CD4-positive, alpha-beta T cell (primary cell): ENCODE data around the gene OAS2. TPM values are rescaled to one million over a fixed set of nuclear protein-coding genes. Genes with fewer than 3 reads are reported as not detected.
"Not testable (repeated sequence)": the region's sequence is repeated elsewhere in the genome, so short reads cannot be mapped to it uniquely, and the experiment has no call there.

Experiments used
- ATAC-seq: fragments of 200-7000 bp; cut with Tn5 transposase; one replicate; pipeline ENCODE4 v1.10.0; 2022; ENCODE audit warnings: mild to moderate bottlenecking; ENCODE audit not compliant: poor library complexity
- CTCF ChIA-PET: fragments of 350-600 bp; sonication (Branson Sonifier 250); formaldehyde crosslinking; loops from one replicate; lab custom pipeline; 2021; ENCODE audit warnings: antibody characterized with exemption, inconsistent platforms; lab: Charles Lee
- POLR2A ChIA-PET: fragments of 350-600 bp; sonication (Branson Sonifier 250); formaldehyde crosslinking; loops from one replicate; lab custom pipeline; 2021; ENCODE audit warnings: antibody characterized with exemption, inconsistent platforms; lab: Charles Lee
- DNase-seq, 14 experiments: peaks; one replicate each; pipeline ENCODE4 v3.0.0-alpha.2; 2013 to 2020; ENCODE audit warnings: mixed read lengths in 2 of 14
- H3K27ac ChIP-seq, 2 donors: one replicate each; pipeline versions ENCODE4 v1.5.1 to v1.7.0; 2013; ENCODE audit warnings: low read length in 2 of 2, low read depth in 1 of 2, mild to moderate bottlenecking in 1 of 2
- H3K27me3 ChIP-seq, 2 experiments: 1 replicate in 1 of 2; 2 replicates in 1 of 2; pipeline versions ENCODE4 v1.6.1 to v1.7.0; 2013; ENCODE audit warnings: low read length in 2 of 2, control low read depth in 1 of 2, mild to moderate bottlenecking in 1 of 2, moderate library complexity in 1 of 2; ENCODE audit not compliant: insufficient read depth in 2 of 2, control insufficient read depth in 1 of 2
- H3K36me3 ChIP-seq: one replicate; pipeline ENCODE4 v1.6.1; 2013; ENCODE audit warnings: low read length, control low read depth; ENCODE audit not compliant: insufficient read depth
- H3K4me1 ChIP-seq: one replicate; pipeline ENCODE4 v1.6.1; 2013; ENCODE audit warnings: low read length, control low read depth; ENCODE audit not compliant: insufficient read depth
- H3K4me3 ChIP-seq: one replicate; pipeline ENCODE4 v1.5.1; 2013; ENCODE audit warnings: mild to moderate bottlenecking, low read length, moderate library complexity
- H3K9me3 ChIP-seq, 2 experiments: 1 replicate in 1 of 2; 2 replicates in 1 of 2; pipeline versions ENCODE4 v1.6.1 to v1.7.0; 2013; ENCODE audit warnings: low read length in 2 of 2, mild to moderate bottlenecking in 2 of 2, control low read depth in 1 of 2, moderate library complexity in 1 of 2; ENCODE audit not compliant: control insufficient read depth in 1 of 2, insufficient read depth in 1 of 2
- H3K27ac Mint-ChIP-seq: one replicate; pipeline ENCODE4 v1.8.0; 2020; ENCODE audit warnings: mixed read lengths
- H3K27me3 Mint-ChIP-seq: one replicate; pipeline ENCODE4 v1.8.0; 2021; ENCODE audit warnings: mixed read lengths
- H3K36me3 Mint-ChIP-seq: one replicate; pipeline ENCODE4 v1.8.0; 2021; ENCODE audit warnings: low read depth, mixed read lengths
- H3K4me1 Mint-ChIP-seq: one replicate; pipeline ENCODE4 v1.8.0; 2021; ENCODE audit warnings: low read depth, mixed read lengths
- H3K4me3 Mint-ChIP-seq: one replicate; pipeline ENCODE4 v1.8.0; 2020; ENCODE audit warnings: mild to moderate bottlenecking, mixed read lengths
- H3K9me3 Mint-ChIP-seq: one replicate; pipeline ENCODE4 v1.8.0; 2020; ENCODE audit warnings: mixed read lengths
- CTCF ChIP-seq: fragments of 200-600 bp; IDR thresholded peaks from one replicate; pipeline ENCODE4 v1.8.0; 2022; ENCODE audit warnings: antibody characterized with exemption, mild to moderate bottlenecking
- intact Hi-C, 2 experiments: fragments of 100-400 bp; cut with DNase I in 1 of 2; cut with micrococcal nuclease in 1 of 2; formaldehyde crosslinking; loops; one replicate each; pipeline versions ENCODE4 v1.15.1 to v1.9.0; 2023 to 2025; cut with DNase I, micrococcal nuclease
- total RNA-seq, 174 experiments: library from RNA in 2 of 174; stranded (reverse) in 2 of 174; gene quantifications; one replicate each; pipeline ENCODE4 v1.2.3 and lab custom pipeline; 2021 to 2026

The OAS2 gene
- total RNA-seq, 2 experiments from 2014 or later: 15.0 to 16.2 TPM

GRCh38 chr12:112988224-112988623 lies 9.9 kb downstream of the OAS2 start:
- Histone ChIP-seq H3K27ac (peak overlapping the region in 1 of 2 donors; percentile 33), H3K9me3 (no peaks in the 10 kb centered on the region), H3K36me3 (peaks cover 66% of the 10 kb centered on the region), H3K4me3 (no peak overlapping the region), H3K4me1 (peaks cover 29% of the 10 kb centered on the region), H3K27me3 (no peaks in the 10 kb centered on the region)
- ATAC-seq (peak; percentile 34), DNase-seq (peak in 2 of 14 experiments; percentile 24)
- TF ChIP-seq CTCF: no peak
- POLR2A ChIA-PET: interaction anchor here (7.8 kb wide), 1 partner anchor 9 kb away, joined by 74 read pairs; the partner anchor contains the start of gene OAS2
- Mint-ChIP-seq H3K27ac (peak overlapping the region; percentile 76), H3K36me3 (peaks cover 100% of the 10 kb centered on the region), H3K4me1 (peaks cover 68% of the 10 kb centered on the region), H3K27me3 (no peaks in the 10 kb centered on the region), H3K4me3 (no peak overlapping the region), H3K9me3 (peaks cover 5% of the 10 kb centered on the region)
- intact Hi-C loops: no loop called here
- CTCF ChIA-PET: interaction anchor here (1.0 kb wide), 1 partner anchor 19 kb away, joined by 3 read pairs; no protein-coding TSS in a partner anchor

- Histone ChIP-seq H3K4me1 (peaks cover 26% of the 10 kb centered on the region), H3K27ac (peak overlapping the region in 1 of 2 donors; percentile 33), H3K36me3 (peaks cover 68% of the 10 kb centered on the region)
- H3K4me3 Mint-ChIP-seq, ATAC-seq, H3K27me3 ChIP-seq, intact Hi-C loops, DNase-seq, H3K27me3 Mint-ChIP-seq, H3K9me3 Mint-ChIP-seq, H3K4me3 ChIP-seq, H3K9me3 ChIP-seq: not testable (repeated sequence)
- peaks cover 64% of the 10 kb centered on the region for H3K4me1 Mint-ChIP-seq
- H3K27ac Mint-ChIP-seq: peak overlapping the region; percentile 76
- peaks cover 100% of the 10 kb centered on the region for H3K36me3 Mint-ChIP-seq
- ChIA-PET POLR2A (interaction anchor here (0.6 to 7.8 kb wide), 3 partner anchors 10 to 960 kb away, joined by 3 to 74 read pairs (median 3); partner anchors contain the start of gene OAS2), CTCF (interaction anchor here (0.8 to 1.0 kb wide), 2 partner anchors 19 to 185 kb away, joined by 3 read pairs; no protein-coding TSS in a partner anchor)
Observed at GRCh38 chr12:112988823-112989385, 10.6 kb downstream of the OAS2 start.

- H3K4me3 Mint-ChIP-seq: no peak overlapping the region
- intact Hi-C loops: loop anchor here (5.0 kb wide), 3 partner anchors 107 to 182 kb away; no protein-coding TSS in a partner anchor
Observed at GRCh38 chr12:112989806-112990205, 11.5 kb downstream of the OAS2 start.

More at GRCh38 chr12:112989806-112990205, 11.5 kb downstream of the OAS2 start:
- ATAC-seq (no peak), DNase-seq (no peak)
- Histone ChIP-seq H3K9me3 (no peaks in the 10 kb centered on the region), H3K27me3 (no peaks in the 10 kb centered on the region), H3K4me3 (no peak overlapping the region), H3K36me3 (peaks cover 68% of the 10 kb centered on the region), H3K27ac (peak overlapping the region in 1 of 2 donors; percentile 22), H3K4me1 (peaks cover 26% of the 10 kb centered on the region)
- H3K9me3 Mint-ChIP-seq: peaks cover 1% of the 10 kb centered on the region
- H3K27ac Mint-ChIP-seq: peak overlapping the region; percentile 76
- ChIA-PET CTCF (interaction anchor here (0.8 kb wide), 1 partner anchor 184 kb away, joined by 3 read pairs; no protein-coding TSS in a partner anchor), POLR2A (interaction anchor here (1.1 to 7.8 kb wide), 2 partner anchors 11 to 50 kb away, joined by 3 to 74 read pairs; partner anchors contain the start of gene OAS2)
- no peaks in the 10 kb centered on the region for H3K27me3 Mint-ChIP-seq
- no peak for TF ChIP-seq CTCF
- H3K4me1 Mint-ChIP-seq: peaks cover 55% of the 10 kb centered on the region
- peaks cover 97% of the 10 kb centered on the region for H3K36me3 Mint-ChIP-seq
